HG02763 (cell line): Measurements from ENCODE around the gene WFDC2.
"Not testable (repeated sequence)": the region's sequence is repeated elsewhere in the genome, so short reads cannot be mapped to it uniquely, and the experiment has no call there.

ENCODE experiments used
- ATAC-seq: cut with Tn5 transposase; IDR thresholded peaks from one replicate; pipeline ENCODE4 v1.9.1; 2021; ENCODE audit warnings: mild to moderate bottlenecking, moderate library complexity; ENCODE audit not compliant: unreplicated experiment

WFDC2 gene

DNA sequence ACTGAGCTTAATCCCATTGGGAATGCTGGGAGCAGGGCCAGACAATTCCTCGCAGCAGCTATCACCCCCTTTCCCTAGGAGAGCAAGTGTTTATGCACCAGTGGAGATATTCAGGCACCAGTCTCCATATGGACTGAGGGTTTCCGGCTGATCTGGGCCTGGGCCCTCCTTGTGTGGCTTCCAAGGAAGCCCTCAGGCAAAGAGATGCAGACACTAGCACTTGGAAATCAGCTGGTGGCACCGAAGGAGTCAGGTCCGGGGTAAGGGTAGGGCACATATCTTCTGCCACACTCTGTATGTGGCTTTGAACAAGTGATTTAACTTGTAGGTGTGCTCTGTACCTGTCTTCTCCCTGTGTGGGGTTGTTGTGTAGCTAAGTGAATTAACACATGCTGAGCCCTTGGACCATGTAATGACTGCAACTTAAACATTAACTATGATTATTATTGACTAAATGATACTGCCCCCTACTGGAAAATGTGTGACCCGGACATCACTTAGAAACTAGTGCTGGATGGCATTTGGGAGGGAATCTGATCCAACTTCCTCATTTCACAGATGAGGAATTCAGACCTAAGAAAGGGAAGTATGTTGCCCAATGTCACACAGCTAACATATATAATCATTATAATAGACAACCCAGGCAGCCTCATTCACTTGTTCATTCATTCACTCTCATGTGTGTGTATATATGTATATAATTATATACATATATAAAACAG, 19.3 kb upstream of the WFDC2 start:
- ATAC-seq: no peak

- ATAC-seq: no peak
These were observed 17.3 kb upstream of the WFDC2 start for GRCh38 chr20:45452238-45452637.

DNA sequence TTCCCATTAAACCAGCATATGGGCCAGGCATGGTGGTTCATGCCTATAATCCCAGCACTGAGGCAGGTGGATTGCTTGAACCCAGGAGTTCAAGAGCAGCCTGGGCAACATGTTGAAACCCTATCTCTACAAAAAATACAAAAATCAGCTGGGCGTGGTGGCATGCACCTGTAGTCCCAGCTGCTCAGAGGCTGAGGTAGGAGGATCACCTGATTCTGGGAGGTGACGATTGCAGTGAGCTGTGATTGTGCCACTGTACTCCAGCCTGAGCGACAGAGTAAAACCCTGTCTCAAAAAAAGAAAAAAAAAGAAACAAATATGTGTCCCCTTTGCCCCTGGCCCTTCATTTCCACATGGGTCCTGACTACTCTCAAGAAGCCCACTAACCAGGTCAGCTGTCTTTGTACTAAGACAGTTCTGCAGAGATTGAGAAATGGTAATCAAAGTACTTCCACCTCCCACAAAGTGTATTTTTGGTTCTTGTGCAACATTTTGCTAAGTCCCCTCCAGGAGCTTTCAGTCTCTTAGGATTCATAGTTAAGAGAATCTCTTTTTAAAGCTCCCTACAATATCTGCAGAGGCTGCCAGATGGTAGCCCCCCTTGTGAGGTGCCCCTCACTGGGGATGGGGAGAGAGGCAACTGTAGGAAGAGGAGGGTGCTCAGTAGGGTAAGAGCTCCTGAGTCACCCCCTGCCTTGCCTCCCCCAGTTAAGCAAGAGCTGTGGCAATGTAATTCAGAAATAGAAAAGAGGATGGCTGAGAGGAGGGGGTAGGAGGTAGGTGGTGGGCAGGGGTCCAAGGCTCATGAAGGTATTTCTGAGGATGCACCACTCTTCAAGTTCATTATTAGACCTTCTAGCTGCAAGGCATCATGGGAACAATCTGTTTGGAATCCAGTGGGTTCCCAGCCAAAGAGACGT, 16.5 kb upstream of the WFDC2 start:
- no peak for ATAC-seq

- ATAC-seq: no peak
These were observed 12.9 kb upstream of the WFDC2 start for GRCh38 chr20:45456632-45457031.

GRCh38 chr20:45459606-45460005, 9.9 kb upstream of the WFDC2 start:
- no peak for ATAC-seq

DNA sequence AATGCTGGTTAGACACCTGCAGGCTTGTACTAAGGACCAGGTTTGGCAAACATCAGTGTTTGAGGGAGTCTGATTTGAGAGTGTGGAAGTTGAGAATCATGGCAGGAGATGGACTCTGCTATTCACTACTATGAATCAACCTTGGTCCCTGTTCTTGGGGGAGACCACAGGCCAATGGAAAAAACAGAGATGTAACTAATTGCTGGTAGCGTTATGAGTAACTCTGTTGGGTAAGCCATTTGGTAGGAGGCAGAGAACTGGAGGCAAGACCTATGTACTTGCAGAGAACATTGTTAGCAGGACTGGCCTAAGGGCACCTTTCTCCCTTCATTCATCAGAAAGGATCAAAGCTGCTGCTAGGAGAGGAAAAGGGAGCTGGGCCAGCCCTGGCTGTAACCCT, 8.3 kb upstream of the WFDC2 start:
- ATAC-seq: no peak

DNA sequence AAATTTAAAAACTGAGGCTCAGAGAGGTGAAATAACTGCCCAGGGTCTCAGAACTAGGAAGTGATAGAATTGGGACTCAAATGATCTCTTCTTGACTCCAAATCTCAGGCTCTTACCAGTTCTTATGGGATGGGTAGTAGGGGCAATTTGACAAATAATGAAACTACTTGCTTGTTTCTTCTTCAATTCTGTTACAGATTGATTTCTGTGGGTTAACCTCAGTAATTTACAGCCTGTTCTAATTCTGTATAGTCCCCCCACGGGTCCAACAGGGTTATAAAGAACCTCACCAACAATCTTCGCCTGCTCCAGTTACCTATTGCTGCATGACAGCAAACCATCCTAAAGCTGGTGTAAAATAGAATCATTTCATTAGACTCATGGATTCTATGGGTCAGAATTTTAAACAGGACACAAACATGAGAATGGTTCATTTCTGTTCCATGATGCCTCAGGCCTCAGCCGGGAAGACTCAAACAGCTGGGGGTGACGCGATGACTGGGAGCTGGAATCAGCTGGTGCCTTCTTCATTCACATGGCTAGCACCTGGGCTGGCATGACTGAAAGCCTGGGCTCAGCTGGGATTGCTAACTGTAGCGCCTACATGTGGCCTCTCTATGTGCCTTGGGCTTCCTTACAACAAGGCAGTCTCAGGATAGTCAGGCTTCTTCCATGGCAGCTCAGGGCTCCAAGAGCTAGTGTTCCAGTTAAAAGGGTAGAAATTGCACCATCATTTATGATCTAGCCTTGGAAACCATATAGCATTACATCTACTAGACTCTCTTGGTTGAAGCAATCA, 6.6 kb upstream of the WFDC2 start:
- ATAC-seq: no peak

GRCh38 chr20:45463709-45464108, 5.8 kb upstream of the WFDC2 start:
- no peak for ATAC-seq

DNA sequence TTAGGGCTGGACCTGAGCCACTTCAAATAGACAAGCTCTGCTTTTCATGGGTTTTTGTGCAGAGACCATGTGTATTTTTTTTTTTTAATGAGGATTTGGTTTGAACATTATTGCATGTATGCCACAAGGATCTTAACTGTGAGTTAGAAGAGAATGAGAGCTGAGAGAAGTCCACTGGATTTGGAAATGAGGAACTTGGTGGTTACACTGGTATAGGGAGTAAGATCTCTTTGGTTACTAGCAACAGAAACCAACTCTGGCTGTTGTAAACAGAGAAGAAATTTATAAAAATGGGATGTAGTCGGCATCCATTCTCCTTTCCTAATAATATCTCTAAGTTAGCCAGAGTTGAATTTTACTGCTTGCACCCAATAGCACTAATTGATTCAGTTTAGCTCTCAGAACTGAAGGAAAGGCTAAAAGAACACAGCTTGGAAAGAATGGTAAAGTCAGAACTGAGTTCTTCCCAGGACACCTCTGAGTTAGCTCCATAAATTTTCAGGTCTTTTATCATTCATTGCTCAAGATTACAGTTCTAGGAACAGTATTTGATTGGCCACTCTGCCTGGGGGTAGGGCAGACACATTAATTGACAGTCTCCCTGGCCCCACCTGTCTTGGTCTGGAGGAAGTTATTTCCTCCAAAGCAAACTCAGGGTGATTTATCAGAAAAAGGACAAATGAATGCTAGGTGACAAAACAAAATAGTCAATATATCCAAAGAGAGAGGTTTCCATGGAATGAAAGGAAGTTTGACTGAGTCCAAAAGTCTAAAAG, 3.9 kb upstream of the WFDC2 start:
- no peak for ATAC-seq

DNA sequence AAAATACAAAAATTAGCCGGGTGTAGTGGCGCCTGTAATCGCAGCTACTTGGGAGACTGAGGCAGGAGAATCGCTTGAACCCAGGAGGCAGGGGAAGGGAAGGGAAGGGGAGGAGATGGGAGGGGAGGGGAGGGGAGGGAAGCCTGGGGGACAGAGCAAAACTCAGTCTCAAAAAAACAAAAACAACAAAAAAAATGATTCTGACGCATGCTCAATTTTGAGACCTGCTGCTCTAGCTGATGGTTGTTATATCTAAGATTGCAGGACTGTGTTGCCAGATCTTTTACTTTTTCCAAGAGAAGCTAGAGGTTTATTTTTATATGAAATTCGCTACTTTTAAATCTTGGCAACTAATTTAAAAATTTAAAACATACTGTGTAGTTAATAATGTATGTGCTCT, 2.4 kb upstream of the WFDC2 start:
- ATAC-seq: no peak

- ATAC-seq: no peak
These were observed 1.7 kb upstream of the WFDC2 start for GRCh38 chr20:45467861-45468260.

DNA sequence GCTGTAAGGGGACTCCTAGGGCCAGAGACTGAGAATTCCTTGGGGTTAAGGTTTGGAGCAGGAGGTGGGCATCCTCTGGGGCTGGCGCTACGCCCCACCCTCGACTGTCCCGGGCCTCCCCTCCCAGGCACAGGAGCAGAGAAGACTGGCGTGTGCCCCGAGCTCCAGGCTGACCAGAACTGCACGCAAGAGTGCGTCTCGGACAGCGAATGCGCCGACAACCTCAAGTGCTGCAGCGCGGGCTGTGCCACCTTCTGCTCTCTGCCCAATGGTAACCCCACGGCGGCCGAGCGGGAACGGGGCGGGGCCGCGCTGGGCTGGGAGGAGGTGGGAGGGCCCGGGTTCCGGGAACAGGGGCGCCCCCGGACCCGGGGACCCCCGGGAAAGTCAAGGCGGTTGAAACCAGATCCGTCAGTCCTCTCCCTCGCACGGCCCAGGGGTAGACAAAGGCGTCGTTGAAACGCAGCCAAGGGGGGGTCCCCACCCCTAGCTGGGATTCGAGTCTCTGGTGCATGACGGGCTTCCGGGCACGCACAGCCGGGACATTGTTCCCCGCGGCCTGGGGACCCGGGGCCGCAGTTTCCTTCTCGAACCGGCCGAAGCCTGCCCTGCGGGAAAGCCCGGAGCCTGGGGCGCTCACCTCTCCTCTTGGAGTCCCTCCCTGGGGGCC, 844 bp downstream of the WFDC2 start:
- peak; percentile 60 for ATAC-seq

DNA sequence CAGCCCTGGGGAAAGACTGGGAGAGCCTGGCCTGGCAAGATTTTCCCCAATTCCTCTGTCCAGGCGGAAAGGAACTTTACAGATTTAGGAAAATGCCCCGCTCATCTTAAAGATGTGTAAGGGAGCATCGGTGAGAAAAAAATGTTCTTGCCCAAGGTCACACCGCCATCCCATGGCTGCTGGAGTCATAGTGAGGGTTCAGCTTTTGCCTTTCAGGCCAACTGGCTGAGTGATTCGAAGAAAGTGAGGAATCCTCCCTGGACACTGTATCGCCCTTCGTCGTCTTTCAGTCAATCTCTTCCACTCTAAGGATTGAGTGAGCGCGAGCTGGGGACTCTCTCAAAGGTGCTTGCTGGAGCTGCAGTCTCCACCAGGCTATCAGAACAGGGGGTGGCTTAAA, 1.4 kb downstream of the WFDC2 start:
- ATAC-seq: peak; percentile 18

DNA sequence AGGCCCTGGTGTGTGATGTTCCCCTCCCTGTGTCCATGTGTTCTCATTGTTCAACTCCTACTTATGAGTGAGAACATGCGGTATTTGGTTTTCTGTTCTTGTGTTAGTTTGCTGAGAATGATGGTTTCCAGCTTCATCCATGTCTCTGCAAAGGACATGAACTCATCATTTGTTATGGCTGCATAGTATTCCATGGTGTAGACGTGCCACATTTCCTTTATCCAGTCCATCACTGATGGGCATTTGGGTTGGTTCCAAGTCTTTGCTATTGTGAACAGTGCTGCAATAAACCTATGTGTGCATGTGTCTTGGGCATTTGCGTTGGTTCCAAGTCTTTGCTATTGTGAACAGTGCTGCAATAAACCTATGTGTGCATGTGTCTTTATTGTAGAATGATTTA, 2.7 kb downstream of the WFDC2 start:
- ATAC-seq: not testable (repeated sequence)

DNA sequence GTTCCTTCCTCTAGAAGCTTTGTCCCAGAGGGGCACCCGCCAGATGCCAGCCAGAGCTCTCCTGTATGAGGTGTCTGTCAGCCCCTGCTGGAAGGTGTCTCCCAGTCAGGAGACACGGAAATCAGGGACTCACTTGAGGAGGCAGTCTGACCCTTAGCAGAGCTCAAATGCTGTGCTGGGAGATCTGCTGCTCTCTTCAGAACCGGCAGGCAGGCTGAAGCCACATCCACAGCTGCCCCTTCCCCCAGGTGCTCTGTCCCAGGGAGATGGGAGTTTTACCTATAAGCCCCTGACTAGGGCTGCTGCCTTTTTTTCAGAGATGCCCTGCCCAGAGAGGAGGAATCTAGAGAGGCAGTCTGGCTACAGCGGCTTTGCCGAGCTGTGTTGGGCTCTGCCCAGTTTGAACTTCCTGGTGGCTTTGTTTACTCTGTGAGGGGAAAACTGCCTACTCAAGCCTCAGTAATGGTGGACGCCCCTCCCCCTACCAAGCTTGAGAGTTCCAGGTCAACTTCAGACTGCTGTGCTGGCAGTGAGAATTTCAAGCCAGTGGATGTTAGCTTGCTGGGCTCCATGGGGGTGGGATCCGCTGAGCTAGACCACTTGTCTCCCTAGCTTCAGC, 8.1 kb downstream of the WFDC2 start:
- ATAC-seq: not testable (repeated sequence)

GRCh38 chr20:45479822-45480221, 10.3 kb downstream of the WFDC2 start:
- no peak for ATAC-seq

- no peak for ATAC-seq
These were observed 15.1 kb downstream of the WFDC2 start for GRCh38 chr20:45484676-45485075.

DNA sequence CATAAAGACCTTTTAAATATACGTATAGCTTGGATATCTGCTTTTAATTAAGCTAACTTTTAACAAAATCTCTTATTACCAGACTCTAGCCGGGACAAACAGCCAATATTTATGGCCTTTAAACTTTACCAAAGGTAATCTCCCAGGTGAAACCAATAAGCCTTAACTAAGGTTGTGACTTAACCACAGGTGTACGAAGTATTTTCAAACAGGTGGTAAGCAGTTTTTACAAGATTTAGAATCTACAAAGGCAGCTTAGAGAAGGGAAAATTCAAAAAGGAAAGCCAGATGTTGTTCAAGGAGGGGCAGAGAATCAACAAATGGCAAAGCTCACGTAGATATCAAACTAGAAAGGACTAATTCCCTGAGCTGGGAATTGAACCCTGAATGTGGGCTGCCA, 15.8 kb downstream of the WFDC2 start:
- no peak for ATAC-seq

GRCh38 chr20:45487231-45487635, 17.7 kb downstream of the WFDC2 start:
- ATAC-seq: no peak

DNA sequence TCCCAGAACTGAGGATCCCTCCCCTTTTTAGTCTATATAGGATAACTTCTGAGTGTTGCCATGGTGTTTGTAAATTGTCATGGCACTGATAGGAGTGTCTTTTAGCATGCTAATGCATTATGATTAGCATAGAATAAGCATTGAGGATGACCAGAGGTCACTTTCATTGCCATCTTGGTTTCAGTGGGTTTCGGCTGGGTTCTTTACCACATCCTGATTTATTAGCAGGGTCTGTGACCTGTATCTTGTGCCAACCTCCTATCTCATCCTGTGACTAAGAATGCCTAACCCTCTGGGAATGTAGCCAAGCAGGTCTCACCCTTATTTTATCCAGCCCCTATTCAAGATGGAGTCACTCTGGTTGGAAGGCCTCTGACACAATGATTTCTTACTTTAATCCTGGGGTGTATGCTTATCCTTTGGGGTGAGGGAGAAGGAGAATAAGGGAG, 19.6 kb downstream of the WFDC2 start:
- ATAC-seq: no peak
